Left kidney (tissue), 2 donors: Measurements from ENCODE around the gene TFB2M. TPM values are rescaled to one million over a fixed set of nuclear protein-coding genes. Genes with fewer than 3 reads are reported as not detected.

Experiments used
- DNase-seq: peaks from one replicate; pipeline ENCODE4 v3.0.0-alpha.2; 2013
- polyA plus RNA-seq: library from polyadenylated mRNA; unstranded; fragments of 120-200 nt; gene quantifications from one replicate; pipeline ENCODE4 v1.2.1, GENCODE V29; 2013; ENCODE audit not compliant: insufficient read length

The TFB2M gene
- polyA plus RNA-seq, 1 donor: 21.3 TPM

DNA sequence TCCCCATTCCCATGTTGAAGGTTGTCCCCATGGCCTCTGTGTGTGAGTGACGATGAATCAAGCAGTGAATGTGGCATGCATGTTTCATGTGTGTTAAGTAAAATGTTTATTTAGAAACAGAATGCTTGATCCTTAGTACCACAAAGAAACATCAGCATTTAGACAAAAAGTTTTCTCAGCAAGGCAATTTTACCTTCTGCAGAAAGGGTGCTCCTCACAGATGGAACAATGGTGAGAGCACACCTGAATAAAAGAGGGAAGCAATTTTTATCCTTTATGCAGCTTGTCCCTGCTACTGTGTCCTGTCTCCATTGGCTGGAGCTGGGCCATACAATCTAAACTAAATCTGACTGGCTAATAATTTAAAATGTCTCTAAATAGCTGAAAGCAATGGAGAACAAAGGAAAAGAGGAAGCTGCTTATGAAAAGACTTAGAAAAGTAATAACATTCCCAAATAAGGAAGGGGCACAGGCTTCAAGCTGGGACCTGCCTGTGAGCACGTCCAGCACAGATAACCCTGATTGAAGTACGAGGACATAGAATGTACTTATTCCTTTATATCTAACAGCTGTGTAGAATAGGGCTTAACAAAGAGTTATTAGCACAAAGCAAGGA lies 50.6 kb downstream of the TFB2M start:
- DNase-seq: no peak

DNA sequence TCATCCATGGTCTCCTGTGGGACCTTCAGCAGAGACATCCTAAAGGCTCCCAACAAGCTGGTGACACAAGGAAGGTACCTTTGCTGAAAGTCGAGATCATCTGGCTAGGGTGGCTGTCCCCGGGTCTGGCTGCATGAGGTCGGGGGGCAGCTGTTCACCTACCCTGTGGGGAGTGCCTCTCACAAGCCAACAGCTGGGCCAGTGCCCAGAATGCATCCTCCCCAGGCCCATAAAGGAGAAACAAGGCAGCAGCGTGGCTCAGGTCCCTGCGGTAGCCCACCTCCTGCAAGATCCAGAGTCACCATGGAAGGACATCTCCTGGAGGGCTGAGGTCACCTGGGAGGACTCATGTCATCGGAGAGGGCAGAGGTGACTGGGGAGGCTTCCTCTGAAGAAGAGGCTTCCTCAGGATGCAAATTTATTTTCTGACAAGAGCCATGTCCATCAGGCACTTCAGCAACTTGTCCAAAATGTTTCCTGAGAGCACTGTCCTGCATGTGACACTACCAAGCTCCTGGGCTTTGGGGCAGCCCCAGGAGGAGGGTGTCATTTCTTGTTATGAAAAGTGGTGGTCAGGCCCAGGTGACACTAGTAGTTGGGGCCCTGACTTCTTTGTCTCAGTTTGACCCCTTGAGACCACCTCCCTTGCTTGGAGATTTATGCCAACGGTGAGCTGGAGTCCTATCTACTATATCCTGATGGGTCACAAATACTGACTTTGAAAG lies 52.3 kb downstream of the TFB2M start:
- no peak for DNase-seq

DNA sequence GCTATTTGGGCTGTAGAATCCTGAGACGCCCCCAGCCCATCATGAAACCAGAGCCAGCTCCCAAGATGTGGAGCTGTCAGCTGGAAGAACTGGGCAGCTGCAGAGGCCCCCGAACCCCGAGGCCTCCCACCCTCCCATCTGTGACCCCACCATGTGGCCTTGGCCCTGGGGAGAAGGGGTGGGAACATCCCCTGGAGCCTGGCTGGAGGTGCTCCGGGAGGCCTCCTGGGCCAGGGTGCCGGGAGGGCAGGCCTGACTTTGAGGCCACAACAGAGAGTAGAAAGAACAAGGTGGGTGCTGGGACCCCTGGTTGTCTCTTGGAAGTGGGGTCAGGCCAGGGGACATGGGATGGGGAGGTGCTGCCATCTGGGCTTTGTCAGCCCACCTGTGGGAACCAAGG lies 53.0 kb downstream of the TFB2M start:
- no peak for DNase-seq

DNA sequence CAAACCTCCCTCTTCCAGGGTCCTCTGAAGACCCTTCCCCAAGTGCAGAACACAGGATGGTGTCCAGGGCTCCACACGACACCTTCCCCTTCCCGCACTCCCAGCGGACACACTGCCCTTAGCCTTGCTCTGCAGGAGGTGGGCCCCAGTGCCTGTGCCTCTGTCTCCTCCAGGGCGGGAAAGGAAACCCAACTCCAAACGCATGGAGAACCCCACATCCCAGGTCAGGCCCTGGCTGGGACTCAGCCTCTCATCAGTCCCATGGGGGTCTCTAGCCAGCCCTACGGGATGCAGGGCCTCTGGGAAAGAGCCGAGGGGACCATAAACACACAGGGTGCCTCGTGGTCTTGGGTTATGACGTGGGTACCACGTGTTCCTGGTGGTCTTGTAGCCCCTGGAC lies 53.4 kb downstream of the TFB2M start:
- DNase-seq: no peak

DNA sequence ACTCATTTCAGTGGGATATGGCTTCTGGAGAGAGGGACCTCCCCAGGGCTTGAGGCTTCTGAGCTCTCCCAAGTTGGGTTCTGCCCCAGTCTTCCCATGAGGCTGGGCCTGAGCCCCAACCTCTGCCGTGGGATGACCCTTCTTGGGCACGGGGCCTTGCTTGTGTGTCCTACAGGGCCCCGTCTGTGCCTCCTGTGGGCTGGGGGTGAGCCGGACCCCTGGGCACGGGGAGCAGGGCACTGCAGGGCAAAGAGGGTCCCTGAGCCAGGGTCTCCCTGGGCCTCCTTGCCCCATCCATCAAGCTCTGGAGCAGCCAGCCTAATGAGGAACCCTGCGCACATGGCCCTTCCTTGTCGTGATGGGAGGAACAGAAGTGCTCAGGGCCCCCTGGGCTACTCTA lies 53.8 kb downstream of the TFB2M start:
- DNase-seq: no peak

DNA sequence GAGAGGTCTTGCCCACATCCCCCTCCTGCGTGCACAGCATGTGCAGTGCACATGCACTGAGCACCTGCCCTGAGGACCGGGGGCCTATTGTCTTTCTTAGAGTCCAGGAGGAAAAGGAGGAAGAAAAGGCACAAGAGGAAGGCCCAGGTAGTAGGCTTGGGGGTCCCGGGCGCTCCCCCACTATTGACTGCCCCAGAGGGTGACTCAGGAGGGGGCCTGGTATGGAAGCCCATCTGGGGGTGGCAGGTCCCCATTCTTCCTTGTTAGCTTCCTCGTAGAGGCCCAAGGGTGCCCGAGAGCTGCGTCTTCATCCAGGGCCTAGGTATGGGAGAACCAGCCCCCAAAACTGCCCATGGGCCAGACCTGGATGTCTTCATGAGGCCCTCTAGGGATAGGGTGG lies 54.9 kb downstream of the TFB2M start:
- DNase-seq: no peak

DNA sequence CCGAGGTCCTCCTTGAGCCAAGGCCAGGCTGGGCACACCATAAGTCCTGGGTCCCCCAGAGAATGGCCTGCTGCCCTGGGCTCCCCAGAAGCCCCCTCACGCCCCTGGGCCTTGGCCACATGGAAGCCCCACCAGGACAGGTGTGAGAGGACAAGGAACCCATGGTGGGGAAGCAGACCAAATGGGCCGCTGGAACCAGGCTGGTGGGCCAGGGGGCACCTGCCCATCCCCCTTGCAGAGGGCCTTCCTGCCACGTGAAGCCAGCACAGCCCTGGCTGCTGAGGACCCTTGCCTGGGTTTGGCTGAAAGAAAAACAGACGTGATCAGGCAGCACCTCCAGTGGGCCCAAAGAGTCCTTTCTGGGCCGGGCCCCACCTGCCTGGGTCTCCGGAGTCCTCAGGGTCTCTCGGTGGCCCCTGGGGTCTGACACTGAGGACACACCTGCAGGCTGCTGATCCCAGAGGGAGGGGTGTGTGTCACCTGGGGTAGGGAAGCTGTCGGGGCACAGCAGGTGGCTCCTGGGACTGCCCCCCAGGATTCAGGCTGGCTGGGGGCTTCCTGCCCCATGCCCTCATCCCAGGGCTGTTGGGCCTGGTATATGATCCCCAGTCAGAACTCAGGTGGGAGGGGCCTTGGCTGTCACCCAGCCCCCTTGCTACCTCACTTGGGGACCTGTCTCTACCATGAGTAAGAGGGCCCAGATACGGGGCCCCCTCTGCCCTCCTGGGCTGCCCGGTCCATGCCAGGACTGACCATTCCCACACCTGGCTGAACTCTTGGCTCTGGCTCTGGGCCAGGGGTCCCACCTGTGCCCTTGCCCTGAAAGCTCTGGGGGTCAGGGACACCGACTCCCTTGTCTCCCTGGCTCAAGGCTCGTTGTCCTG lies 55.7 kb downstream of the TFB2M start:
- DNase-seq: no peak

DNA sequence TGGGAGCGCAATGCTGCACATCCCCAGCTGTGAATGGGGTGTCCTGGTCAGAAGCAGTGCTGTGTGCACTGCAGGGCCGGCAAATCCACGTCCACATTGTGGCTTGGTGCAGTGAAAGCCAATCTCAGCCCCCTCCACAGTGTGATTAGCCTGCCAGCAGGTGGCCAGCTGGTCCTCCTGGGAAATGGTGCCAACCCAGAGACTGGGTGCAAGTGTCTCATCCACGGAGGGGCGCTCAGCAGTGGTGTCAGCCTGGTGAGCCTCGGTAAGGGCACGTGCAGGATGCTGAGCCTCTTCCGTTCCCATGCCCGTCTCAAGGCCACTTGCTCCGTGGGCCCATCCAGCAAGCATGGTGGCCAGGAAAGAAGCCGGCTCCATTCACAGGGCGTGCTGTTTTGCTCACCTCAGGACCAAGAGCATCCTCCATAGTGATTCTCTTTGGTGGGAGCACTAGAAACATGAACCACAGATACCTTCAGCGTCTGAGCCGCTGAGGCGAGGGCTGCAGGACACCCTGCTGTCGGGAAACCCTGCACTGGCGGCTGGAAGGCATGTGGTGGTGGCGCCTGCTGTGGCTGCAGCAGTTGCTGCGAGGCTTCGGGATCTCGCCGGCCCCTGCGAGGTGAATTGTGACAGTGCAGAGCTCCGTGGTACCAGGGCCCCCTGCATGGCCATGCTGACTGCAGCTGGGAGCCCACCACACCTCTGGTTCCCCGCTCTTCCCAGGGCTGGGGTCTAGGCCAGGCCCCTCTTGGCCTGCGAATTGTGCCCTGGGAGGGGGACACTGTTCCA lies 57.0 kb downstream of the TFB2M start:
- DNase-seq: no peak

DNA sequence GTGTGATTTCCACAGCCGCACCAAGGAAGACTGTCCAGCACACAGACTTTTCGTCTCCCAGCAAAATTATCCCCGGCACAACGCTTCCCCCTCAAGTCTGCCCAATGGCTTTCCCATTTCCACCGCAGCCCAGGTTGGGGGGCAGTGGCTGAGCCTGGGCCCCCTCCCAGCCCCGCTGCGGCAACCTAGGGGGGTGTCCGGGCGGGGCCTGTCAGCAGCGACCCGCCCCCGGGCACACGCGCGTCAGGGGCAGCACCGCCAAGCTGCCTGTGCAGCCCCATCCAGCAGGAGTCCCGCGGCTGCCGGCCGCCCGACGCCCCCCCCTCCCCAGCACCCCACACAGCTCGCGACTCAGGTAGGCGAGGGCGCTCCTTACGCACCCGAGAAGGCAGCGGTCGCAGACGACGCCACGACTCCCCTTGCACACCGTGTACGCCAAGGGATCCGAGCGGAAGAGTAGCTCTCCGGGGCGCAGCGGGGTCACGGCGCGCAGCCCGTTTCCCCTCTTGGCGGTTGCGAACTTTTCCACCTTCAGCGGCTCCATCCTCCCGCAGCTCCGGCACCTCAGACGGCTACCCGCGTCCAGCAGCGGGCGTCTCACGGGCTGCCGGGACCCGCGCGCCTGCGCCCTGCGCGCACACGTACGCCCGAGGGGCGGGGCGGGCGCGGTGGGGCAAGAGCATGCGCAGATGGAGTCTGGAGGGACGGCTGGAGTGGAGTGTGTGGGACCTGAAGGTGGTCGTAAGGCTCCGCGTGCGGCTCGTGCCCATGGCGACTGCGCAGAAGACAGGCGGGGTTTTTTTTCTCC lies 59.2 kb downstream of the TFB2M start, which contains the start of gene SMYD3:
TSS of gene SMYD3 (minus strand) at position 606 of the 808 bp plus-strand sequence.
- peak; percentile 89 for DNase-seq

DNA sequence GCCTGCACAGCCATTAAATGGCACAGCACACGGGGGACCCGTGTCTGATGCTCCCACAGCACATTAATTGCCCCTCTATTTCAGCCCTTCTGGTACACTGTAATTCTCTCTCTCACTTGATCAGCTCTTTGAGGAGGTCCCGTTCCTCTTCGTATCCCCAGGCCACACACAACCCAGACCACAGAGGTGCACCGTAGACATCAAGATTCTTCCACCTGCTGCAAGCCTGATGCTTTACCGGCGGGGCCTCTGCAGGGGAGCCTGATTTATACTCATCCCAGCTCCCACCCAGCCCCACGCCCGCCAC lies 59.7 kb downstream of the TFB2M start:
- DNase-seq: no peak

DNA sequence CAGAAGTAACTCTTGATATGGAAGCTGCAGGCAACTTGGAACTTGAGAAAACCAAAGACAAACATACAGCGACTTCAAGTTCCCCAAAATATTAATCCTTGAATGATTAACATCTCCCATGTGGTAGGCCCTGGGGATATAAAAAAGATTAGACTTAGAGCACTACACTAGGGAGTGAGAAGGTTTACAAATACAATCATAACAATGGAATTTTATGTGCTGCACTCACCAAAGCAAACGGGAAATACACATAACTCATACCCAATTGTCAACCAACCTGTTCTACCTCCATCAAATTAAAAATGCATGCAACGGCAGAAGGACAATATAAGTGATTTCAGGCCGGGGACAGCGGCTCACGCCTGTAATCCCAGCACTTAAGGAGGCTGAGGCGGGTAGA lies 62.7 kb downstream of the TFB2M start:
- no peak for DNase-seq

DNA sequence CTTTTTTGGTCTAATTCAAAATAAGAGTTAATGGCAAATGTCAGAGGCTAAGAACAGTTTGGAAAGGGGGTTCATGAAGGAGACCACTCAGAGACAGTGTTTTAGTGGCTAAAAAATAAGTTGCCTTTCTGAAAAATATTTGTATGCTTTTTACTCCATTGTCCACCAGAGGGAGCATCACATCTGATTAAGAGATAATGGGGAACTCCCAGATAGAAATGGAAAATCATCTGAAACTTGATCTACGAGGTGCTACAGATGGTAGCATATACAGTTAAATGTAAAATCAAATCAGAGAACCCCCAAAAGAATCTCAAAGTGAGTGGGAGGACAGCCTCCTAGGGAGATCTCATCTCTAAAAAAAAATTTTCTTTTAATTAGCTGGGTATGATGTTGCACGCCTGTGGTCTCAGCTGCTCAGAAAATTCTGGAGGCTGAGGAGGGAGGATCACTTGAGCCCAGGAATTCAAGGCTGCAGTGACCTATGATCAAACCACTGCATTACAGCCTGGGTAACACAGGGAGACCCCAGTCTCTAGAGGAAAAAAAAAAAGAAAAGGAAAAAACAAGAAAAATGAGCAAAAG lies 68.6 kb downstream of the TFB2M start:
- peak; percentile 67 for DNase-seq

DNA sequence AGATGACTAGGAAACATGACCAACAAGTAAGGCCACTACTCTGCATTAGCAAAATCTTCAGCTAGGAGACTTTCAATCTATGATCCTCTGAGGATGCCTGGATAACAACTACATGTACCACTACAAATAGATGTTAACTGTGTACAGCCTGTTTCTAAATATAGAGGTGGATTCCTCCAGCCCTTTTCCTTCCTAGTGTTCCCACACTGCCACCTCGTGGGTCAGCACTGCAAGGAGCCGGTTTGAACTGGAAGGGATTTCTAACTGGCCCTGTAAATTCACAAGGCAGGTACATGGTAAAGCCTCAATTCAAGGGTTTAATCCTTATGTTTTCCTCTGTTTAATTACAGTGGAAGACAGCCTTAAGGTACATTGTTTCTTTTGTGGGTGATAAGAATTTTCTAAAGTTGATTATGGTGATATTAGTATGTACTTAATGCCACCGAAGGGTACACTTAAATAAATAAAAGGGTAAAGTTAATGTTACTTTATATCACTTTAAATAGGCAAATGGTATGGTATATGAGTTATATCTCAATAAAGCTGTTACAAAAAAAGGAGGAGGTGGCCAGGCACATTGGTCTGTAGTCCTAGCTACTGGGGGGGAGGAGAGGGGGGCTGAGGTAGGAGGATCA lies 73.3 kb downstream of the TFB2M start:
- peak; percentile 75 for DNase-seq

DNA sequence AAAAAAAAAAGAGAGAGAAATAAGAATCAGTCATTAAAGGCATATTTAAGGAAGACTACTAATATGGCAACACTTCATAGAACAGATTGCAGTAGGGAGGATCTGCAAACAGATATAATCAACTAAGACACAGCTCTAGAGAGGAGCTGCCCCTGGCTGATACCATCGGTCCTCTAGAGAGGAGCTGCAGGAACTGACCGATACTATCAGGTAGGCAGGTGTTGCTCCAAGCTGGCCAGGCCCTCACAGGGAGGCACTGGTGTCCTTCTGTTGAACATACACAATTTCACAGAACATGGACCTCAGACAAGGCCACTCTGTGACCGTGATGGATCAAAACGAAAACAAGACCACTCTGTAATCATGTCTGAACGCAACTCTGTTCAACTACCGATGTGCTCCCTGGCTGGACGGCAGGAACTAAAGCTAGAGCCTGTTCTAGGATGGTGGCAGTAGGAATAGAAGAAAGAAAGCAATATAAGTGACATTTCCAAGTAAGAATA lies 74.5 kb downstream of the TFB2M start:
- no peak for DNase-seq

Other genes starting within 250 kb of the TFB2M start
- gene SMYD3, start 59.0 kb downstream of the TFB2M start, polyA plus RNA-seq: 25.2 TPM
- gene CNST, start 195 bp upstream of the TFB2M start, polyA plus RNA-seq: 22.4 TPM
- gene SCCPDH, start 158.1 kb upstream of the TFB2M start, polyA plus RNA-seq: 50.4 TPM